HL-60 (cell line): ENCODE results near the gene TPRN.

ENCODE experiments used
- DNase-seq, 2 experiments: peaks; one replicate each; pipeline ENCODE4 v3.0.0-alpha.2; 2010 to 2020; ENCODE audit warnings: low read depth in 1 of 2, low spot score in 1 of 2
- H3K27ac ChIP-seq: fragments of 250-450 bp; sonication (Bioruptor Pico); replicated peaks from 2 replicates; pipeline ENCODE4 v1.5.1; 2020; ENCODE audit warnings: mild to moderate bottlenecking, moderate library complexity
- H3K27me3 ChIP-seq: fragments of 250-450 bp; sonication (Bioruptor Pico); 2 replicates; pipeline ENCODE4 v1.5.1; 2021; ENCODE audit warnings: mild to moderate bottlenecking, moderate library complexity; ENCODE audit not compliant: insufficient read depth, poor library complexity, severe bottlenecking
- H3K4me3 ChIP-seq: replicated peaks from 2 replicates; pipeline ENCODE4 v1.5.1; 2011; ENCODE audit warnings: mild to moderate bottlenecking, control low read depth, low read length; ENCODE audit not compliant: insufficient read depth
- GABPA ChIP-seq: IDR thresholded peaks from 2 replicates; pipeline ENCODE4 v1.6.1; 2012; ENCODE audit warnings: low read depth
- POLR2AphosphoS5 ChIP-seq: IDR thresholded peaks from 2 replicates; pipeline ENCODE4 v1.6.1; 2012; ENCODE audit warnings: low read depth
- SPI1 ChIP-seq: IDR thresholded peaks from 2 replicates; pipeline ENCODE4 v1.6.1; 2012; ENCODE audit warnings: low read depth, mild to moderate bottlenecking, borderline replicate concordance
- TF ChIP-seq, protein P1 (sequence below): IDR thresholded peaks from 2 replicates; pipeline ENCODE4 v1.6.1; 2012; ENCODE audit warnings: low read depth; ENCODE audit not compliant: insufficient replicate concordance
- TF ChIP-seq, protein P2 (sequence below): IDR thresholded peaks from one replicate; pipeline ENCODE4 v1.5.1; 2011; ENCODE audit warnings: low read length, control low read depth, inconsistent platforms; ENCODE audit not compliant: insufficient read depth

The TPRN gene

GRCh38 chr9:137231372-137232039 is 31.0 kb upstream of the TPRN start:
- Histone ChIP-seq H3K27me3 (peaks cover 14% of the 10 kb centered on the region), H3K4me3 (no peak overlapping the region), H3K27ac (no peak overlapping the region)
- DNase-seq, result no peak
- TF ChIP-seq SPI1, result no peak
- TF ChIP-seq POLR2AphosphoS5, result no peak
- TF ChIP-seq, protein P1, sequence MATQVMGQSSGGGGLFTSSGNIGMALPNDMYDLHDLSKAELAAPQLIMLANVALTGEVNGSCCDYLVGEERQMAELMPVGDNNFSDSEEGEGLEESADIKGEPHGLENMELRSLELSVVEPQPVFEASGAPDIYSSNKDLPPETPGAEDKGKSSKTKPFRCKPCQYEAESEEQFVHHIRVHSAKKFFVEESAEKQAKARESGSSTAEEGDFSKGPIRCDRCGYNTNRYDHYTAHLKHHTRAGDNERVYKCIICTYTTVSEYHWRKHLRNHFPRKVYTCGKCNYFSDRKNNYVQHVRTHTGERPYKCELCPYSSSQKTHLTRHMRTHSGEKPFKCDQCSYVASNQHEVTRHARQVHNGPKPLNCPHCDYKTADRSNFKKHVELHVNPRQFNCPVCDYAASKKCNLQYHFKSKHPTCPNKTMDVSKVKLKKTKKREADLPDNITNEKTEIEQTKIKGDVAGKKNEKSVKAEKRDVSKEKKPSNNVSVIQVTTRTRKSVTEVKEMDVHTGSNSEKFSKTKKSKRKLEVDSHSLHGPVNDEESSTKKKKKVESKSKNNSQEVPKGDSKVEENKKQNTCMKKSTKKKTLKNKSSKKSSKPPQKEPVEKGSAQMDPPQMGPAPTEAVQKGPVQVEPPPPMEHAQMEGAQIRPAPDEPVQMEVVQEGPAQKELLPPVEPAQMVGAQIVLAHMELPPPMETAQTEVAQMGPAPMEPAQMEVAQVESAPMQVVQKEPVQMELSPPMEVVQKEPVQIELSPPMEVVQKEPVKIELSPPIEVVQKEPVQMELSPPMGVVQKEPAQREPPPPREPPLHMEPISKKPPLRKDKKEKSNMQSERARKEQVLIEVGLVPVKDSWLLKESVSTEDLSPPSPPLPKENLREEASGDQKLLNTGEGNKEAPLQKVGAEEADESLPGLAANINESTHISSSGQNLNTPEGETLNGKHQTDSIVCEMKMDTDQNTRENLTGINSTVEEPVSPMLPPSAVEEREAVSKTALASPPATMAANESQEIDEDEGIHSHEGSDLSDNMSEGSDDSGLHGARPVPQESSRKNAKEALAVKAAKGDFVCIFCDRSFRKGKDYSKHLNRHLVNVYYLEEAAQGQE, result no peak
- TF ChIP-seq, protein P2, sequence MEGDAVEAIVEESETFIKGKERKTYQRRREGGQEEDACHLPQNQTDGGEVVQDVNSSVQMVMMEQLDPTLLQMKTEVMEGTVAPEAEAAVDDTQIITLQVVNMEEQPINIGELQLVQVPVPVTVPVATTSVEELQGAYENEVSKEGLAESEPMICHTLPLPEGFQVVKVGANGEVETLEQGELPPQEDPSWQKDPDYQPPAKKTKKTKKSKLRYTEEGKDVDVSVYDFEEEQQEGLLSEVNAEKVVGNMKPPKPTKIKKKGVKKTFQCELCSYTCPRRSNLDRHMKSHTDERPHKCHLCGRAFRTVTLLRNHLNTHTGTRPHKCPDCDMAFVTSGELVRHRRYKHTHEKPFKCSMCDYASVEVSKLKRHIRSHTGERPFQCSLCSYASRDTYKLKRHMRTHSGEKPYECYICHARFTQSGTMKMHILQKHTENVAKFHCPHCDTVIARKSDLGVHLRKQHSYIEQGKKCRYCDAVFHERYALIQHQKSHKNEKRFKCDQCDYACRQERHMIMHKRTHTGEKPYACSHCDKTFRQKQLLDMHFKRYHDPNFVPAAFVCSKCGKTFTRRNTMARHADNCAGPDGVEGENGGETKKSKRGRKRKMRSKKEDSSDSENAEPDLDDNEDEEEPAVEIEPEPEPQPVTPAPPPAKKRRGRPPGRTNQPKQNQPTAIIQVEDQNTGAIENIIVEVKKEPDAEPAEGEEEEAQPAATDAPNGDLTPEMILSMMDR, result no peak
- TF ChIP-seq GABPA, result no peak

DNA sequence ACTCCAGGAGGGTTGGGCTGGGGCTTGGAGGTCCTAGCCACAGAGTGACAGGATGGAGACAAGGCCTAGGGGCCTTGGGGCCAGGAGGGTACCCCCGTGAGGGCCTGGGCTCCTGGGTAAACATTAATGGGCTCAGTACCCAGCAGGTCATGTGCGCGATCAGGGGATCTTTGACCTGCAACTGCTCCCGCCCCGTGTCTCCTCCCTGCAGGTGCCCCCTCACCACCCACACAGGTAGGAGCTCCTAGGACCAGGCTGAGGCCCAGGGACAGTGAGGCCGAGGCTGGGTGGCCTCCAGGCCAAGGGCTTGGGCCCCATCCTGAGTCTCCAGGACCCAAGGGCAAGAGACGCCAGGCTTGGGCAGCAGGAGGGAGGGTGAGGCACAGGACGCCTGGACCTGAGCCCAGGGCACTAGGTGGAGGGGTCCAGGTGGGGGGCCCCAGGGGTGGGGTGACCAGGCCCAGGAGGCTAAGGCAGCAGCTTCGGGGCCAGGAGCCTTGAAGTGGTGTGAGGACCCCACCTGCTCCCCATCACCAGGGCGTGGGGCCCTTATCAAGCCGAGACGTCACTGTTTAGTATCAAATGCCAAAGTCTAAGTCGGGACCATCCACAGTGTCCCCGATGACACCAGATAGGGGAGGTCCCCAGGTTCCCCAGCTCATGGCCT is 30.3 kb upstream of the TPRN start, which contains the start of gene SLC34A3:
Gene SLC34A3 (plus strand): TSS at position 197 of the 667 bp plus-strand sequence. CDS start 802 bp downstream, outside the sequence.
- Histone ChIP-seq H3K27ac (no peak within 1 kb of the TSS), H3K4me3 (no peak within 1 kb of the TSS)
- DNase-seq, result no peak

GRCh38 chr9:137229903-137230704 is 29.6 kb upstream of the TPRN start:
- no peak for DNase-seq
- H3K27me3 ChIP-seq, result peaks cover 12% of the 10 kb centered on the region
- TF ChIP-seq SPI1, result no peak
- TF ChIP-seq, protein P2, result no peak
- TF ChIP-seq POLR2AphosphoS5, result no peak
- TF ChIP-seq GABPA, result no peak
- TF ChIP-seq, protein P1, result no peak
- no peak overlapping the region for H3K4me3 ChIP-seq
- no peak overlapping the region for H3K27ac ChIP-seq

More for the DNA sequence above, 30.3 kb upstream of the TPRN start, which contains the start of gene SLC34A3:
- TF ChIP-seq, protein P1, result no peak
- TF ChIP-seq GABPA (no peak), SPI1 (no peak), POLR2AphosphoS5 (no peak)
- TF ChIP-seq, protein P2, result no peak
- peaks cover 13% of the 10 kb centered on the region for H3K27me3 ChIP-seq
